IPS-18a (cell line): ENCODE measurements around the gene ZNF585A.
"Not testable (repeated sequence)": the region's sequence is repeated elsewhere in the genome, so short reads cannot be mapped to it uniquely, and the experiment has no call there.

Experiments used
- H3K27ac ChIP-seq: one replicate; pipeline ENCODE4 v1.5.1; 2013; ENCODE audit warnings: low read length
- H3K27me3 ChIP-seq: one replicate; pipeline ENCODE4 v1.6.1; 2013; ENCODE audit warnings: mild to moderate bottlenecking, low read length; ENCODE audit not compliant: control insufficient read depth, insufficient read depth
- H3K36me3 ChIP-seq: one replicate; pipeline ENCODE4 v1.6.1; 2013; ENCODE audit warnings: low read depth, low read length; ENCODE audit not compliant: control insufficient read depth
- H3K4me1 ChIP-seq: one replicate; pipeline ENCODE4 v1.6.1; 2013; ENCODE audit warnings: low read depth, low read length; ENCODE audit not compliant: control insufficient read depth
- H3K4me3 ChIP-seq: one replicate; pipeline ENCODE4 v1.5.1; 2013; ENCODE audit warnings: low read length
- H3K9ac ChIP-seq: one replicate; pipeline ENCODE4 v1.6.1; 2013; ENCODE audit warnings: mild to moderate bottlenecking, low read length, moderate library complexity
- H3K9me3 ChIP-seq: one replicate; pipeline ENCODE4 v1.6.1; 2013; ENCODE audit warnings: low read depth, low read length; ENCODE audit not compliant: control insufficient read depth

ZNF585A gene

GRCh38 chr19:37172368-37173366 is at the start of gene ZNF585A:
ZNF585A (minus strand) TSS chr19:37172695; CDS start chr19:37169910, 2,785 bp downstream.
- Histone ChIP-seq H3K9ac (peak within 1 kb of the TSS; percentile 43), H3K4me1 (peaks cover 3% of the 10 kb centered on the region), H3K27ac (no peak within 1 kb of the TSS), H3K4me3 (peak within 1 kb of the TSS; percentile 90), H3K36me3 (peaks cover 14% of the 10 kb centered on the region), H3K27me3 (no peaks in the 10 kb centered on the region), H3K9me3 (peaks cover 34% of the 10 kb centered on the region)

GRCh38 chr19:37221136-37221535 is 48.6 kb upstream of the ZNF585A start:
- peaks cover 5% of the 10 kb centered on the region for H3K4me1 ChIP-seq
- H3K9me3 ChIP-seq = no peaks in the 10 kb centered on the region
- H3K9ac ChIP-seq = no peak overlapping the region
- H3K27me3 ChIP-seq = no peaks in the 10 kb centered on the region
- no peak overlapping the region for H3K4me3 ChIP-seq
- no peak overlapping the region for H3K27ac ChIP-seq
- H3K36me3 ChIP-seq = peaks cover 3% of the 10 kb centered on the region

DNA sequence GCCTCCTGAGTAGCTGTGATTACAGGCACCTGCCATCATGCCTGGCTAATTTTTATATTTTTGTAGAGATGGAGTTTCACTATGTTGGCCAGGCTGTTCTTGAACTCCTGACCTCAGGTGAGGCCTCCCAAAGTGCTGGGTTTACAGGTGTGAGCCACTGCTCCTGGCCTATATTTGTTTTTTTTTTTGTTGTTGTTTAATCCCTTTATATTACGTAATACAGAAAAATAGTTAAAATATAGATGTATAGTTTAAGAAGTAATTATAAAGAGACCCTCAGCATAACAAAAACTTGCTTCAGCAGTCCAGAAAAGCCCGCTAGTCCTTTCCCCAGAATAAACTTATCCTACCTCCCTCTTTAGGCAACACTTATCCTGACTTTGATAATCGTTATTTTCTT is 47.9 kb upstream of the ZNF585A start:
- Histone ChIP-seq H3K4me3 (no peak overlapping the region), H3K27me3 (no peaks in the 10 kb centered on the region), H3K4me1 (peaks cover 5% of the 10 kb centered on the region), H3K9ac (no peak overlapping the region), H3K36me3 (no peaks in the 10 kb centered on the region), H3K9me3 (peaks cover 2% of the 10 kb centered on the region), H3K27ac (no peak overlapping the region)

GRCh38 chr19:37218592-37218935 is 46.1 kb upstream of the ZNF585A start:
- Histone ChIP-seq H3K9me3 (peaks cover 5% of the 10 kb centered on the region), H3K36me3 (no peaks in the 10 kb centered on the region), H3K4me3 (peak overlapping the region; percentile 76), H3K4me1 (peaks cover 5% of the 10 kb centered on the region), H3K27me3 (no peaks in the 10 kb centered on the region), H3K27ac (no peak overlapping the region), H3K9ac (peak overlapping the region; percentile 93)

- Histone ChIP-seq H3K9me3 (peaks cover 5% of the 10 kb centered on the region), H3K27me3 (no peaks in the 10 kb centered on the region), H3K36me3 (no peaks in the 10 kb centered on the region), H3K27ac (peak within 1 kb of the TSS; percentile 97), H3K4me1 (peaks cover 5% of the 10 kb centered on the region), H3K4me3 (peak within 1 kb of the TSS; percentile 76), H3K9ac (peak within 1 kb of the TSS; percentile 93)
These were observed 45.5 kb upstream of the ZNF585A start, which contains the start of gene ZNF383 for GRCh38 chr19:37217775-37218591. ZNF383 (plus strand) TSS chr19:37218214; CDS start chr19:37230454, 12,240 bp downstream.

GRCh38 chr19:37217480-37217774 is 44.9 kb upstream of the ZNF585A start:
- Histone ChIP-seq H3K9ac (peak overlapping the region; percentile 93), H3K36me3 (no peaks in the 10 kb centered on the region), H3K27me3 (no peaks in the 10 kb centered on the region), H3K4me3 (peak overlapping the region; percentile 76), H3K9me3 (peaks cover 5% of the 10 kb centered on the region), H3K4me1 (peaks cover 5% of the 10 kb centered on the region), H3K27ac (no peak overlapping the region)

GRCh38 chr19:37197768-37198167 is 25.3 kb upstream of the ZNF585A start:
- H3K4me3 ChIP-seq = no peak overlapping the region
- no peaks in the 10 kb centered on the region for H3K27me3 ChIP-seq
- no peak overlapping the region for H3K27ac ChIP-seq
- no peaks in the 10 kb centered on the region for H3K36me3 ChIP-seq
- no peak overlapping the region for H3K9ac ChIP-seq
- peaks cover 8% of the 10 kb centered on the region for H3K9me3 ChIP-seq
- H3K4me1 ChIP-seq = no peaks in the 10 kb centered on the region

GRCh38 chr19:37197115-37197514 is 24.6 kb upstream of the ZNF585A start:
- not testable (repeated sequence) for H3K4me1 ChIP-seq, H3K27me3 ChIP-seq, H3K9me3 ChIP-seq, H3K9ac ChIP-seq, H3K4me3 ChIP-seq, H3K36me3 ChIP-seq, H3K27ac ChIP-seq

- H3K9me3 ChIP-seq = peaks cover 20% of the 10 kb centered on the region
- H3K27ac ChIP-seq, H3K4me1 ChIP-seq, H3K36me3 ChIP-seq, H3K27me3 ChIP-seq, H3K9ac ChIP-seq, H3K4me3 ChIP-seq: not testable (repeated sequence)
These were observed 22.8 kb upstream of the ZNF585A start for GRCh38 chr19:37195248-37195647.

GRCh38 chr19:37186071-37186470 is 13.6 kb upstream of the ZNF585A start:
- peaks cover 60% of the 10 kb centered on the region for H3K9me3 ChIP-seq
- H3K27ac ChIP-seq, H3K4me3 ChIP-seq, H3K27me3 ChIP-seq, H3K4me1 ChIP-seq, H3K36me3 ChIP-seq, H3K9ac ChIP-seq: not testable (repeated sequence)

DNA sequence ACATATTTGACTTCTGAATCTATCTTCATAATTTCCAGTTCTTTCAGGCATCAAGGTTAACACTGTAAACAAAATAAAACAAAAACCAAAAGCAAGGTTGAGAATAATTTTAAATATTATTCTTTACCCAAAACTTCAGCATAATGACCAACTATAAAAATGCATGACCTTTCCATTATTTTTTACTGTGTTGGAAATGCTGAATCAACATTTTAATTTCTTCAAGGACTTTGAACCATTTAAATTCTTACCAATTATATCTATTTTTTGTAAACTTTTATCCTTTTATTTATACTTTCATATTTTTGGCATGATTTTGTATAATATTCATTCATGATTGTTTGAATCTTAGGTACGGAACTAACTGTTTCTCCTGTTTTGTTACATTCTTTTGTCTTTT is 6.9 kb downstream of the ZNF585A start:
- H3K9ac ChIP-seq = no peak overlapping the region
- H3K27ac ChIP-seq = no peak overlapping the region
- H3K4me3 ChIP-seq = no peak overlapping the region
- no peaks in the 10 kb centered on the region for H3K27me3 ChIP-seq
- peaks cover 14% of the 10 kb centered on the region for H3K36me3 ChIP-seq
- H3K4me1 ChIP-seq = no peaks in the 10 kb centered on the region
- H3K9me3 ChIP-seq = peaks cover 48% of the 10 kb centered on the region
